KBM-7 (cell line): ENCODE data around the gene LRRC26.
A peak's percentile ranks its signal among the peaks of the same experiment; 100 is the strongest.

Experiments
- DNase-seq: peaks from one replicate; pipeline ENCODE4 v3.0.0-alpha.2; 2015
- in situ Hi-C: fragments of 300-500 bp; cut with MboI; formaldehyde crosslinking; loops from 2 replicates; pipeline ENCODE4 v1.14.3; 2020; ENCODE audit warnings: low sequenced_read_pairs, low pct_unique_long_range_greater_than_20kb, mixed read lengths

Gene LRRC26

DNA sequence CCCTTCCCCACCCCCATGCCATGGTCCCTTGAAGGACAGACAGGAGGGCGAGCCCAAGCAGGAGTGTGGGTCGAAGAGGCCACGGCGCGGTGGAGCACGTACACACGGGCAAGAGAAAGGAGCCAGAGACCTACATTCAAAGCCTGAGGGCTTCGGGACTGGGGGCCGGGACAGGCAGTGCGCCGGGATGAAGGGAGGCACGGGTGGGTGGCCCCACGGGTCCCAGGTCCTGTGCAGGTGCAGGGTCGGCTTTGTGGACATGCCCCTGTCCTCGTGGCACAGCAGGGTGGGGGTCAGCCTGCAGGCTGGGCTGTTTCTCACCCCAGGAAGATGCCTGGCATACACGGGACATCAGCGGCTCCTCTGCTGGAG, 9.8 kb downstream of the LRRC26 start:
- DNase-seq = no peak
- in situ Hi-C loops = no loop called here

DNA sequence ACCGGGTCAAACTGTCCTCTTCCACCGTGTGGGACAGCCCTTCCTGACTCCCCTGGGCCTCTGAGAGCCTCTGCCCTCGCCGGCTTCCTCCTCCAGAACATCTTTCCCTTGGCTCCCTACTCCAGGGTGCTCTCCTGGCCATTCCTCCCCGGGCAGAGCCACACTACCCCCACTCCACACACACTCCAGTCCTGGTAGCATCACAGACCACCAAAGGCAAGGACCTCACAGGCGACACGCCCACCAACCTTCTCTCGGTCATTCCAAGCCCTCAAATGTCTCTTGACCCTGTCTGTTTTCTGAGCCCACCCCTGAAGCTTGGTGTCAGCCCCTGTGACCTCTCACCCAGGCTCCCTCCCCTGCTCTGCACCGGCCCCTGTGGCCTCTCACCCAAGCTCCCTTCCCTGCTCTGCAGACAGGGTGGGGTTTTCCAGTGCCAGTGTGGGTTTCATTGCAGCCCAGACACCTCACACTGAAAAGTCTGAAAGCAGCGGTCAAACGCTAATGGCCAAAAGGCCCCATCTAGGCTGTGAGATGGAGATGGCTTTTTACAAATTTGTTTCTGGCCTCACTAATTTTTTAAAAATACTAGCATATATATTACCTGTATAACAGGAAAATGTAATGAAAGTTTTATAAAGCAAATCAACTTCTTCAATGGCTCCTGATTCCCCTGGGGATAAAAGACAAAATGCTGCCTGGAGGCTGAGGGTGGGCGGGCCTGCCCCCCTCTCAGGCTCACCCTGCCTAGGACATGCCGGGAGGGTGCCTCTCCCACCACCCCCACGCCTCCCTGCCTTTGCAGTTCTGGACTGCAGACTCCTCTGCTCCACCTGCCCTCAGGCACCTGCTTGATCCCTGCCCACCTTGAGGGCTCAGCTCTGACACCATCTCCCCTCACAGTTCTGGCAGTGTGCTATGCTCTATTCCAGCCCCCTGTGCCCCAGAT, 10.5 kb downstream of the LRRC26 start:
- no peak for DNase-seq
- in situ Hi-C loops = no loop called here

DNA sequence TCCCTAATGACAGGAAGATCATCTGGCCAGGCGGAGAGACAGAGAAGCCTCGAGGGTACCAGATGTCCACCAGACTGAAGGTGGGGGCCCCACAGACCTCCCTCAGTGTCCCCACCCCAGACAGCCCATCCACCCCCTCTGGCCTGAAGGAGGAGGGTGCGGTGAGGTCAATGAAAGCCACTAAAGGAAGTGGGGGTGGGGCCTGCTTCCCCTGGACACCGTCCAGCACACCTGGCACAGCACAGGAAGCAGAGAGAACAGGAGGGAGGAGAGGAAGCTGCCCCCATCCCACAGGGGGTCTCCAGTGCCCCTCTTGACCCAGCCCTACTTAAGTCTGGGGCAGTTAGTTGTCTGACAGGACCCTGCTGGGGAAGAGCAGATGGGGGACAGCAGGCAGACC, 11.2 kb downstream of the LRRC26 start:
- in situ Hi-C loops = no loop called here

GRCh38 chr9:137157618-137158415, 12.0 kb downstream of the LRRC26 start:
- in situ Hi-C loops = no loop called here
- no peak for DNase-seq

More for the DNA sequence above, 11.2 kb downstream of the LRRC26 start:
- DNase-seq = no peak

- in situ Hi-C loops = no loop called here
- DNase-seq = no peak
Observed at GRCh38 chr9:137156567-137157375, 13.1 kb downstream of the LRRC26 start.

- in situ Hi-C loops = no loop called here
- no peak for DNase-seq
Observed at GRCh38 chr9:137152844-137153405, 16.9 kb downstream of the LRRC26 start.

GRCh38 chr9:137150617-137151457, 19.0 kb downstream of the LRRC26 start:
- in situ Hi-C loops = no loop called here
- DNase-seq = peak; percentile 97

DNA sequence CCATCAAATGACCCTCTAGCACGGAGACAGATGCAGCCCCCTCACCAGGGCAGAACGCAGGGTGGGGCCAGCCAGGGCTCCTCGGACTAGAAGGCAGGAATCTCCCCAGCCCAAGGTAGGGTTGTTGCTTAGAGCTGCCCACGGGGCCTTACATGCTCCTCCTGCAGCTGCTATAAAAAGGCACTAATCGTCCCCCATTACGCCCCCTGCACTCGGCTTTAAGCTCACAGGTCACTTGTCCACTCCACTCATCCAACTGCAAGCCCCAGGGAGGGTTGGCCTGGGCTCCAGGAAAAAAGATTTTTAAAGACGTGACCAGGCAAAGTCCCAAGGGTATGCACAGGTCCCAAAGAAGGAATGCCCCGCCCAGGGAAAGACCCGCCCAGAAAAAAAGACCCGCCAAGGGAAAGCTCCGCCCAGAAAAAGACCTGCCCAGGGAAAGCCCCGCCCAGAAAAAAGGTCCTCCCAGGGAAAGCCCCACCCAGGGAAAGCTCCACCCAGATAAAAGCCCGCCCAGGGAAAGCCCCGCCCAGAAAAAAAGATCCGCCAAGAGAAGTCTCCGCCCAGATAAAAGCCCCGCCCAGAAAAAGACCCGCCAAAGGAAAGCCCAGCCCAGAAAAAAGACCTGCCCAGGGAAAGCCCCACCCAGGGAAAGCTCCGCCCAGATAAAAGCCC, 19.8 kb downstream of the LRRC26 start:
- no peak for DNase-seq
- in situ Hi-C loops = no loop called here

GRCh38 chr9:137149363-137149762, 20.5 kb downstream of the LRRC26 start:
- in situ Hi-C loops = no loop called here
- no peak for DNase-seq

GRCh38 chr9:137148661-137149060, 21.2 kb downstream of the LRRC26 start:
- in situ Hi-C loops = no loop called here
- DNase-seq = no peak

DNA sequence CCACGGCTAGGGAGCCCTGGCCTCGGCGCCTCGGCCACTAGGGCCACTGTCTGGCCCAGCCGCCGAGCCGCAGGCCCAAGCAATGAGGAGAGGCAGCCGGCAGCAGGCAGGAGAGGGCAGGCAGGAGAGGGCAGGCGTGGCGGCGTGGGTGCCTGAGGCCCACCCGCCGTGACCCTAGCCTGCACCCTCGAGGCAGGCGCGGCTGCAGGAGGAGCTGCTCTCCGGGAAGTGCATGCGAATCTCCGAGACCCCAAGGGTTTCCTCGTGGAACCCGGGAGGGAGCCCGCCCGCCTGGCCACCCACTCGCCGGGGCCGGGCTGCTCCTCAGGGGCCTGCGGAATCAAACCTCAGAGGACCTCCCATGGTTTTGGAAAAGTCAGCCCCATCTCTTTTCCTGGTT, 21.6 kb downstream of the LRRC26 start:
- in situ Hi-C loops = no loop called here
- no peak for DNase-seq

DNA sequence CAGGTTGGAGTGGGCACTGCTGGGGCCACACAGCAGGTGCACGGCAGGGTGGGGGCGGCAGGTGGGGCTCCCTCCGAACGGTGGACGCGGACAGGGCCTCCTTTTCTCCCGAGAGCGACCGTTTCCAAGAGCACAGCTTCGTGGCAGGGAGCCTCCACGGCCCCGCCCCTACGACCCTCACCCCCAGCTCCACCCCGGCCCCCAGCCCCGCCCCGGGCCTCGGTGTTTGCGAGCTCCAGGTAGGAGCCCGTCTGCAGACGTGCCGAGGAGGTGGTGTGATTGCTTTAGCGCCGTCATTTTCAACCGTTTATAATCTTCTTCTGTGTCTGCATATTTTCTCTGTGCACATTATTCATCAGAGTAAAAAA, 22.1 kb downstream of the LRRC26 start:
- in situ Hi-C loops = no loop called here
- DNase-seq = no peak

- in situ Hi-C loops = no loop called here
- no peak for DNase-seq
Observed at GRCh38 chr9:137147091-137147792, 22.6 kb downstream of the LRRC26 start.

DNA sequence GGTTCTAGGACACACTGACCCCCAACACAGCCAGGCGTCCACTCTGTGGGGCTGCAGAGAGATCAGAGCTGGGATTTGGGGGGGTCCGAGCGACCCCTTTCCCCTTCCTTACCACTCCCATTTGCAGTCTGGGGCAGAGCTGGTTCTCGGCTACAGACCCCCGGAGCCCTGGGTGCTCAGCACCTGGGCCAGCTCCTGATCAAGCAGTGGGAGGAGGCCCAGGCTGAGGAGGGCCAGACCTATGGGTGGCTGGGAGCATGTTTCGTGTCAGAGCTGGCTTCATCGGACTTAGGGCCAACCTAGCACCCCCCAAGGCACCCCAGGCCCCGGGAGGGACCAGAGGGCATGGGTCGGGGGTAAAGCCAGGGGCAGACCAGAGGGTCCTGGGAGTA, 23.3 kb downstream of the LRRC26 start:
- DNase-seq = no peak
- in situ Hi-C loops = no loop called here

GRCh38 chr9:137145731-137146526, 23.9 kb downstream of the LRRC26 start:
- no peak for DNase-seq
- in situ Hi-C loops = no loop called here

DNA sequence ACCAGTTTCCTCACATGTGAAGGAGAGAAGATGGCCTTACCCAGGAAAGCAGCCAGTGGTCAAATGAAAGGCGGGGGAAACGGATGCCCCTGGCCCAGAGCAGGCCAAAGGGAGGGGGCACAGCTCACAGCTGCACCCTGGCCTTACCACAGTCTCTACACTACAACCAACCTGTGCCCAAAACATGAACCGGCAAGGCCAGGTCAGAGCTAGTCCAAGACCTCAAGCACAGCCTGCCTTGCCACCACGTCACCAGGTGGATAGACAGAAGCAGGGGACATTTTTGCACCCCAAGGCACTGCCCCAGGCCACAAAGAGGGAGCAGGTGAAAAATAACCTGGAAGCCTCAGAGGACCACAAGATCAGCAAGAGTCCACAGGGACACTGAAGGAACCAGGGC, 26.4 kb downstream of the LRRC26 start:
- no peak for DNase-seq
- in situ Hi-C loops = no loop called here
